PC-3 (cell line): ENCODE measurements around the gene TMTC3. TPM values are rescaled to one million over a fixed set of nuclear protein-coding genes. Genes with fewer than 3 reads are reported as not detected.

Experiments
- ATAC-seq: fragments of 200-7000 bp; cut with Tn5 transposase; 2 replicates; pipeline ENCODE4 v1.9.1; 2020; ENCODE audit warnings: mild to moderate bottlenecking, moderate library complexity
- BruUV-seq: library from RNA; stranded (reverse); fragments of 400-500 nt; replicated peaks from 2 replicates; lab custom pipeline; 2021; lab: Mats Ljungman, UMichigan
- CTCF ChIA-PET: fragments of 300-600 bp; sonication (Branson Sonifier 250); formaldehyde crosslinking; loops from one replicate; lab custom pipeline; 2022; ENCODE audit warnings: antibody characterized with exemption; lab: Charles Lee
- POLR2A ChIA-PET: fragments of 300-600 bp; sonication (Branson Sonifier 250); formaldehyde crosslinking; loops from one replicate; lab custom pipeline; 2022; ENCODE audit warnings: antibody characterized with exemption; ENCODE audit not compliant: unreplicated experiment; lab: Charles Lee
- DNase-seq: peaks from one replicate; pipeline ENCODE4 v3.0.0-alpha.2; 2015
- H2AFZ ChIP-seq: fragments of 300-600 bp; sonication (generic); 2 replicates; pipeline ENCODE4 v1.6.0; 2016; ENCODE audit warnings: antibody characterized with exemption, low read length
- H3F3A ChIP-seq: fragments of 300-600 bp; sonication (generic); one replicate; pipeline ENCODE4 v1.6.0; 2017; ENCODE audit warnings: antibody characterized with exemption, low read length, control low read depth, mild to moderate bottlenecking; ENCODE audit not compliant: unreplicated experiment
- H3K27ac ChIP-seq: fragments of 300-600 bp; sonication (generic); 2 replicates; pipeline ENCODE4 v1.5.1; 2016; ENCODE audit warnings: mild to moderate bottlenecking, low read length
- H3K27me3 ChIP-seq: fragments of 300-600 bp; sonication (generic); 2 replicates; pipeline ENCODE4 v1.6.1; 2016; ENCODE audit warnings: low read length, mixed read lengths
- H3K36me3 ChIP-seq: fragments of 300-600 bp; sonication (generic); 2 replicates; pipeline ENCODE4 v1.6.1; 2016; ENCODE audit warnings: low read depth, mixed run types, low read length, mixed read lengths
- H3K4me1 ChIP-seq: fragments of 300-600 bp; sonication (generic); 2 replicates; pipeline ENCODE4 v1.5.1; 2016; ENCODE audit warnings: low read length; ENCODE audit not compliant: insufficient read depth
- H3K4me2 ChIP-seq: fragments of 300-600 bp; sonication (generic); 2 replicates; pipeline ENCODE4 v1.6.0; 2016; ENCODE audit warnings: low read length
- H3K4me3 ChIP-seq: fragments of 300-600 bp; sonication (generic); 2 replicates; pipeline ENCODE4 v1.5.1; 2016; ENCODE audit warnings: mild to moderate bottlenecking, low read length, mixed read lengths
- H3K79me2 ChIP-seq: fragments of 300-600 bp; sonication (generic); 2 replicates; pipeline ENCODE4 v1.6.1; 2017; ENCODE audit warnings: low read length, mixed read lengths
- H3K9ac ChIP-seq: fragments of 300-600 bp; sonication (generic); 2 replicates; pipeline ENCODE4 v1.6.0; 2016; ENCODE audit warnings: mild to moderate bottlenecking, low read length
- H3K9me2 ChIP-seq: fragments of 300-600 bp; sonication (generic); replicated peaks from 2 replicates; pipeline ENCODE4 v1.6.1; 2016; ENCODE audit warnings: mixed run types, low read length, mixed read lengths
- H3K9me3 ChIP-seq: fragments of 300-600 bp; sonication (generic); 2 replicates; pipeline ENCODE4 v1.6.1; 2016; ENCODE audit warnings: low read length, mixed read lengths
- H4K20me1 ChIP-seq: fragments of 300-600 bp; sonication (generic); 2 replicates; pipeline ENCODE4 v1.6.1; 2016; ENCODE audit warnings: low read length, mixed read lengths
- EZH2 ChIP-seq: fragments of 300-600 bp; sonication (generic); IDR thresholded peaks from one replicate; pipeline ENCODE4 v1.6.1; 2017; ENCODE audit warnings: antibody characterized with exemption, mild to moderate bottlenecking, low read length; ENCODE audit not compliant: unreplicated experiment
- EZH2phosphoT487 ChIP-seq: fragments of 300-600 bp; sonication (generic); IDR thresholded peaks from 2 replicates; pipeline ENCODE4 v1.6.1; 2018; ENCODE audit warnings: mild to moderate bottlenecking, antibody characterized with exemption, low read length, borderline replicate concordance
- intact Hi-C: fragments of 100-400 bp; cut with micrococcal nuclease; formaldehyde crosslinking; loops from 2 replicates; pipeline ENCODE4 v1.9.0; 2023
- total RNA-seq: library from RNA; depleted of rRNA; stranded (reverse); fragments of >200 nt; gene quantifications from 2 replicates; pipeline ENCODE4 v1.2.3, GENCODE V29; 2014
- TF ChIP-seq, protein P1 (sequence below): fragments of 300-600 bp; sonication (generic); conservative IDR thresholded peaks from 2 replicates; pipeline ENCODE4 v1.5.1; 2017; ENCODE audit warnings: antibody characterized with exemption, low read depth, mild to moderate bottlenecking, low read length

Gene TMTC3
- total RNA-seq, 1 experiment from 2014 or later = 11.4 TPM

DNA sequence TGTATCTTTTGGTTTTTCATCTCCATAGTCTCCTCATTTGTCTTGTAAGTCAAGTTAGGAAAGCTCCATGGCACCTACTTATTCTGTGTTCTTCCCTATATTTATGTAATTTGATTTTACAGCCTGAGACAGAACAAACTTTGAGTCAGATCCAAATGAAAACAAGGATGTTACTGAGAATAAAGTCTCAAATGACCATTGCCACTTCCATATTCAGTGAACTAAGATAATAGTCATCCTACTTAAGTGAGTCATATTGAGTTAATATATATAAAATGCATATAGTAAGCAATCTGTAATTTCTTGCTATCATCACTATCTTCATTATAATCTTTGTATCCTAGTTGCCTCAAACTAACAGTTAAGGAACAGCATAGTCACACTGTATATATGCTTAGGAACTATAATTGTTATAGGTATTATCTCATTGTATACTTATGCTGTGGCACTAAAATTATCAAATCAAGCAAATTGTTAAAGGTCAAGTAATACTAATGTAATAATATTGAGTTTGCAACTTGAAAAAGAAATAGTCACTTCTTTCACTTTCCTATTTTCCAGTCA lies 30.8 kb downstream of the TMTC3 start:
- peak; percentile 97 for ATAC-seq
- peak overlapping the region; percentile 46 for H3K4me2 ChIP-seq
- H3K4me1 ChIP-seq = peaks cover 19% of the 10 kb centered on the region
- H3K4me3 ChIP-seq = no peak overlapping the region
- H3K27ac ChIP-seq = peak overlapping the region; percentile 84
- peak; percentile 93 for DNase-seq
- intact Hi-C loops = loop anchor here (1.0 to 5.0 kb wide), 4 partner anchors 9 to 124 kb away; no protein-coding TSS in a partner anchor
- BruUV-seq = no TSS peak
- H3F3A ChIP-seq = no peaks in the 10 kb centered on the region
- peaks cover 12% of the 10 kb centered on the region; the same call in 1 of the 2 replicates for H3K36me3 ChIP-seq
- no peaks in the 10 kb centered on the region for H3K9me3 ChIP-seq
- H3K79me2 ChIP-seq = no peaks in the 10 kb centered on the region
- peak overlapping the region; percentile 39 for H3K9ac ChIP-seq
- no peaks in the 10 kb centered on the region for H3K9me2 ChIP-seq
- ChIA-PET CTCF (no interaction called here), POLR2A (no interaction called here)
- TF ChIP-seq, protein P1, sequence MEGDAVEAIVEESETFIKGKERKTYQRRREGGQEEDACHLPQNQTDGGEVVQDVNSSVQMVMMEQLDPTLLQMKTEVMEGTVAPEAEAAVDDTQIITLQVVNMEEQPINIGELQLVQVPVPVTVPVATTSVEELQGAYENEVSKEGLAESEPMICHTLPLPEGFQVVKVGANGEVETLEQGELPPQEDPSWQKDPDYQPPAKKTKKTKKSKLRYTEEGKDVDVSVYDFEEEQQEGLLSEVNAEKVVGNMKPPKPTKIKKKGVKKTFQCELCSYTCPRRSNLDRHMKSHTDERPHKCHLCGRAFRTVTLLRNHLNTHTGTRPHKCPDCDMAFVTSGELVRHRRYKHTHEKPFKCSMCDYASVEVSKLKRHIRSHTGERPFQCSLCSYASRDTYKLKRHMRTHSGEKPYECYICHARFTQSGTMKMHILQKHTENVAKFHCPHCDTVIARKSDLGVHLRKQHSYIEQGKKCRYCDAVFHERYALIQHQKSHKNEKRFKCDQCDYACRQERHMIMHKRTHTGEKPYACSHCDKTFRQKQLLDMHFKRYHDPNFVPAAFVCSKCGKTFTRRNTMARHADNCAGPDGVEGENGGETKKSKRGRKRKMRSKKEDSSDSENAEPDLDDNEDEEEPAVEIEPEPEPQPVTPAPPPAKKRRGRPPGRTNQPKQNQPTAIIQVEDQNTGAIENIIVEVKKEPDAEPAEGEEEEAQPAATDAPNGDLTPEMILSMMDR = no peak
- TF ChIP-seq EZH2 (no peak), EZH2phosphoT487 (no peak)
- no peak overlapping the region for H2AFZ ChIP-seq
- H3K27me3 ChIP-seq = no peaks in the 10 kb centered on the region
- no peaks in the 10 kb centered on the region for H4K20me1 ChIP-seq

DNA sequence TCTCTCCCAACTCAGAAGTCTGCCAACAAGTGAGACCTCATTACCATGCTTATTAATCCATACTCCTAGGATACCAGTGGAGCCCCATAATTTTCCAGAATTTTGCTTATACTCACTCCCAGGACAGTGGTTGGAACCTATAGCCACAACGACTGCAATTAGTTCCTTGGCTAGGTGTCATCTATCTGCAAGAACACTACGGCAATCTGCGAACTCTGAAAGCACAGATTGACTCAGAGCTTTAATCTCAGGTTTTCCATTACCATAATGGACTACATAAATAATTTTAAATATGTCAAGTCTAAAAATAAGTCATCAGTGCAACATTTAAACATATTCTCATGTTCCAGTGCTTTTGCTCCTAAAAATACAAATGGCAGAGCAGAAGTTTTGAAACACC lies 33.4 kb downstream of the TMTC3 start:
- CTCF ChIA-PET = no interaction called here
- Histone ChIP-seq H3K27ac (no peak overlapping the region), H3K27me3 (no peaks in the 10 kb centered on the region), H3F3A (no peaks in the 10 kb centered on the region), H3K4me1 (peaks cover 19% of the 10 kb centered on the region), H3K4me2 (no peak overlapping the region), H3K36me3 (peaks cover 17% of the 10 kb centered on the region), H3K9ac (no peak overlapping the region), H3K9me3 (no peaks in the 10 kb centered on the region), H4K20me1 (no peaks in the 10 kb centered on the region), H3K79me2 (no peaks in the 10 kb centered on the region), H3K9me2 (no peaks in the 10 kb centered on the region), H3K4me3 (no peak overlapping the region), H2AFZ (no peak overlapping the region)
- POLR2A ChIA-PET = no interaction called here
- ATAC-seq = no peak
- no peak for DNase-seq
- no TSS peak for BruUV-seq
- intact Hi-C loops = no loop called here
- TF ChIP-seq EZH2phosphoT487 = no peak
- TF ChIP-seq EZH2 = no peak
- TF ChIP-seq, protein P1 = no peak

DNA sequence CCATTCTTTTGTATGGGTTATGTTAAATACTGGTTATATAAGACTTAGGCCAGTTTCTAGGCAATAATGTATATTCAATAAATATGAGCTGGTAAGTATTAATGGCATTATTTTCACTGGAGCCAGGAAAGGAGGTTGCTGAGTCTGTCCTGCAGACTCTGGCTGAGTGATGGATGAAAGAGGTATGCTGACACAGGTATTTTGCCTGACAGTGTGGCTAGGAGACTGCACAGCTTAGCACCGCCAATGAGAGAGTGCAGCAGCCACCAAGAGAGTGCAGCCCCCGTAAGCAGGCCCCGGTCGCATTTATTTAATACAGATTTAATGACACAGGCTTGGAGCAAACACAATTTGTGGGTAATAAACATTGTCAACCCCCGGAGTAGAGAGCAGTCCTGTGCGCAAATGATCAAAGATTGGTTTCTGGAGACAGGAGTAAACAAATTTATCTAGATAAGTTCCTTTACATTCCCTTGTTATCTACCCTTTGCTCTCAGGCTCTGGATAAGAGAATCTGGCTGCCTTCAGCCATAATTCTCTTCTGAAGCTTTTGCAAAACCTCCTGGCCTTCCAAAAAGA lies 37.4 kb downstream of the TMTC3 start:
- Histone ChIP-seq H3K4me2 (no peak overlapping the region), H3K27ac (no peak overlapping the region), H3K9me3 (no peaks in the 10 kb centered on the region), H3K36me3 (peaks cover 8% of the 10 kb centered on the region), H3K27me3 (no peaks in the 10 kb centered on the region), H3K4me3 (no peak overlapping the region), H2AFZ (no peak overlapping the region), H3K9ac (no peak overlapping the region), H3K4me1 (peaks cover 22% of the 10 kb centered on the region), H4K20me1 (no peaks in the 10 kb centered on the region), H3F3A (no peaks in the 10 kb centered on the region), H3K79me2 (no peaks in the 10 kb centered on the region), H3K9me2 (no peaks in the 10 kb centered on the region)
- DNase-seq (no peak), ATAC-seq (no peak)
- ChIA-PET CTCF (interaction anchor here (0.6 kb wide), 1 partner anchor 58 kb away, joined by 3 read pairs; no protein-coding TSS in a partner anchor), POLR2A (no interaction called here)
- intact Hi-C loops = loop anchor here (10.0 kb wide), 1 partner anchor 215 kb away; no protein-coding TSS in a partner anchor
- BruUV-seq = no TSS peak
- TF ChIP-seq EZH2phosphoT487 = no peak
- no peak for TF ChIP-seq EZH2
